ENCODE results near the gene SEC16A.

Gene SEC16A

DNA sequence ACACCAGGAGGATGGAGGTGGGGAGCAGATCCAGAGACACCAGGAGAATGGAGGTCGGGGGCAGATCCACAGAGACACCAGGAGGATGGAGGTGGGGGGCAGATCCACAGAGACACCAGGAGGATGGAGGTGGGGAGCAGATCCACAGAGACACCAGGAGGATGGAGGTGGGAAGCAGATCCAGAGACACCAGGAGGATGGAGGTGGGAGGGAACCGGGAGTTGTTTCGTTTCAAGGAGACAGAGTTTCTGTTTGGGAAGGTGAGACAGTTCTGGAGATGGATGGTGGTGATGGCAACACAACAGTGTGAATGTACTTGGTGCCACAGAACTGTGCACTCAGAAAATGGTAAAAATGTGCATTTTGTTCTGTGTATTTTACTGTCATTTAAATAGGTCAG, 34.2 kb downstream of the SEC16A start:
- intact Hi-C loops (cut with DNase I), result no loop called here
- DNase-seq, result no peak

DNA sequence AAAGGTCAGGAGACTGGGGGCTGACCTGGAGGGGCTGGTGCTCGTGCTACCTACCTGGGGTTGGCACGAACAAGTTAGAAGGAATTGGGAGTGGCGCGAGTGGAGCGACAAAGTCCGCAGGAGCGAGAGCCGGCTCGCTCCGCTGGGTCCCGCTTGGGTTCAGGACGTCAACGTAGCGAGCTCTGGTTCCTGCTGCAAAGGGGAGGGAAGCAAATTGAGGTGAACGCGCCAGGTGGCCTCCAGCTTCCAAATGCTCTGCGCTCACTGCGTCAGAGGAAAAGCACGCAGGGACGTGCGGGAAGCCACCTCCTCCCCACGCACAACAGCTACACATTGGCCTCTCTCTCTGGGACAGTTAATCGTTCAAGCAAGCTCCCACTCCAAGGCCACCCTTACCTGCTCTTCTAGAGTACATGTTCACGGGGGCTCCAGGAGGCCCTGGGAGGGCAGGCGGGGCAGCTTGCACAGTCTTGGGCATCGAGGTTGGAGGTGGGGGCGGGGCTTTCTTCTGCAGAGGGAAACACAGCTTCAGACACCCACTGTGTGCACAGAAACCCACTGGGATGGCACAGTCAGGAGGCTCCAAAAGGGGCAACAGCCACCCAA, 35.6 kb downstream of the SEC16A start:
- intact Hi-C loops (cut with DNase I), result no loop called here
- DNase-seq, result no peak

DNA sequence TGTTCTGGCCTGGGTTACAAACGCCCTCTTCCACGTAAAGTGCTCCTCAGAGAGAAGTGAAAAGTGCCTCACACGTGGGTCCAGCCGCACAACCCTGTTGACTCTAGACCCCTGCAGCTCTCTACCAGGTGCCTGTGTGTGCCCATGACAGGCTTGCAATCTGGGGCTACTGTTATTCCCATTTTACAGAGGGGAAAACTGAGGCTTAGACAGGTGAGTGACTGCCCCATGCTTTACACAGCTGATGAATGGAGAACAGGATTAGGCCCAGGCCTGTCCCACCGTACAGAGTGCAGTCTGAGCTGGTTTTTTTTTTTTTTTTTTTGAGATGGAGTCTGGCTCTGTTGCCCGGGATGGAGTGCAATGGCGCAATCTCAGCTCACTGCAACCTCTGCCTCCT, 37.0 kb downstream of the SEC16A start:
- intact Hi-C loops (cut with DNase I), result no loop called here
- DNase-seq, result no peak

DNA sequence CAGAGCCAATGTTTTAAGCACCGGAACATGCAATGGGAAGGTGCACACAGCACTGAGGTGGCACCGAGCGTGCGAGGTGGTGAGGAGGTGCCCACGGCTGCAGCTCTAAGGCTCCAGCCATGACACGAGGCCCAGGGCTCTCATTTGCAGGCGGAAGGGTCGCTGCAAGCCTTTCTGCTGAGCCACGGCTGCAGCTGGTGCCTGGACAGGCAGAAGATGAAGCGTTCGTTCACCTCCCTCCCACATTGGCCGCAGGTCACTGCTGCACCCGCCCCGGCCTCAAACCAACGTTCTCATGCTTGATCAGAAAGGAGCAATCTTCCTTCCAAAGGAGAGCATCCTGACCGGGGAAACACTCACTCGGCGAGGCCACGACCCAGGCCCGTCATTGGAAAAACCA, 38.7 kb downstream of the SEC16A start:
- DNase-seq, result no peak
- intact Hi-C loops (cut with DNase I), result no loop called here

DNA sequence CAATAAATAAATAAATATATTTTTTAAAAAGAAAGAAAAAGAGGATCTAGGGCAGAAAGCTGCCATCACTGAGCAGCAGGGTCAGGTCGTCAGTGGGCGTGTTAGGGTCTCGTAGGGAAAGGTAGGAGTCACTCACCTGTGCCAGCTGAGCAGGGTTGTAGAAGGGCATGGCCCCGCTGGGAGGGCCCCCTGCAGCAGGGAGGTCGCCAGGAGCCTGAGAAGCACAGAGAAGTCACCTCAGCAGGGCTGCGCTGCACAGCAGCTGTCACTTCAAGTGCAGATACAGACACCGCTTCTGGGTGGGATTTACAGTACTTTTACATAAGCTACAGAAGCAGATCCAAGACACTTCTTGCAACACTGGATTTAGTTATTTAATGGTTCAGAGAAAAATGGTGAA, 39.2 kb downstream of the SEC16A start:
- no peak for DNase-seq
- intact Hi-C loops (cut with DNase I), result no loop called here

DNA sequence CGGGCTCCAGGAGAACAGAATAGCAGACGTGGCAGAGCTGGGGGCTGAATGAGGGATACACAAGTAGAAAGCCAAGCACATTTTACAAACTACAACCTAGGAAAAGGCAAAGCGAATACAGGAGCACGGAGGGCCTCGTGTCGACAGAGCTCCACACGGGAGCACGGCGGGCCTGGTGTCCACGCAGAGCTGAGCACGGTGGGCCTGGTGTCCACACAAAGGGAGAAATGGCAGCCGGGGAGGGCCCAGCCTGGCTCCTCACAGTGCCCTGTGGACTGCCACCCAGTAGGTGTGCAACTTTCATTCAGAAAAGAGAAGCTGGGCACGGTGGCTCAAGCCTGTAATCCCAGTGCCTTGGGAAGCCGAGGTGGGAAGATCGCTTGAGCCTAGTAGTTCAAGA, 39.8 kb downstream of the SEC16A start:
- intact Hi-C loops (cut with DNase I), result no loop called here
- DNase-seq, result no peak

DNA sequence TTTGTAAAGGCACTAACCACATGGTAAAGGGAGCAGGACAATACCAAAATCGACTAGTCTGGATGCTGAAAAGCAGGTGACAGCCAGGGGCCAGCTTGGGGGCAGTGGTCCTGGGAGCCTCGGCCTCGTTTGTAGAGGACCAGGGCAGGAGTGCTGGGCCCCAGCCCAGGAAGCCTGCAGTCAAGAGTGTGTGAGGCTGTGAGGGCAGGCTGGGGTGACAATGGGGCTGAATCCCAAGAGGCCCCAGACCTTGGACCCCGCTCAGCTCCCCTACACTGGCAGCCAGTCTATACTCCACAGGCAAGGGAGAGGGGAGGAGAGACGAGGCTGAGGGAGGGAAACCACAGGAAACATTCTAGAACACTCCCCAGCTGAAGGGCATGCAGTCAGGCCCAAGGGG, 40.6 kb downstream of the SEC16A start:
- intact Hi-C loops (cut with DNase I), result no loop called here
- DNase-seq, result no peak

DNA sequence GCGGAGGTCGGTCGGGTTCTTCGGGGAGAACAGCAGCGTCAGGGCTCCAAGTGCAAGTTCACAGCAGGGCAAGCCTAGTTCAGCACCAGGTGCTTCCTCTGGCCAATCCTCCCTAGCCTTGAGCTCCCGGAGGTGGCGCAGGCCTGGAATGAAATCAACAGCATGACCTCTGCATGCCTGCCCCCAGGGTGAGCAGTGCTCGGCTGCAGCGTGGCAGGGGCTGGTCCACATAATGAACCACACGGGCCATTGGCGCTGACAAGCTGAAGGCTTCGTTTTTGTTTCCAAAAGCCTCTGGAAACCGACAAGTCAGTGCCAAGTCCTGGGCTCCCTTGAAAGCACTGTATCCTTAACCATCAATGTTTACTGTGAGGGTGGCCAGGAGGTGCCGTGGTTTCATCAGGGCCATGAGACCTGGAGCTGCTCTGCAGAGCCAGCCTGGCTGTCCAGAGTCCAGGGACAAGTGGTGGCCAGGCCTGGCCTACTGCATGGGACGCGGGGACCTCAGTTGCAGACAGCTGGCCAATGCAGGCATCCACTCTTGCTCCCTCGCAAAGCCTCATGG, 41.1 kb downstream of the SEC16A start:
- intact Hi-C loops (cut with DNase I), result no loop called here
- DNase-seq, result no peak

DNA sequence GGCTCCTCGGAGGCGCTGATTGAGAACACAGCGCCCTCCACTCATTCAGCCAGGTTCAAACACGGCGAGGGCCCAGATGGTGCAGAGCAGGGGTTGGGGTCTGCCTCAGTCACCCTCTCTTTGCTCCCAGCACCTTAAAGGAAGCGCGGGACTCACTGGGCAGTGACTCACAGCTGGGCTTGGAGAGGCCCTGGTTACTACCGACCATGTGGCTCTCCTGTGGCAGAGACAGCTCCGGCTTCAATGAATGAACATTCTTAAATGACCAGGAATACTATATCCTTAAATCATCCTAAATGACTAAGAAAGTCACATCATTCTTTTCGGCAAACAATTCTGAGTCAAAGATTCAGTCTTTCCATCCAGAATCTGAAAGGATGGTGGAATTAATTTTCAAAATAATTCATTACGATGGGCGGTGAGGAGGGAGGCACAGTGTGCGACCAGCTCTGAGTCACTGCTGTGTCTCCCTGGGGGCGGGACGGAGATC, 41.6 kb downstream of the SEC16A start:
- DNase-seq, result no peak
- intact Hi-C loops (cut with DNase I), result no loop called here

DNA sequence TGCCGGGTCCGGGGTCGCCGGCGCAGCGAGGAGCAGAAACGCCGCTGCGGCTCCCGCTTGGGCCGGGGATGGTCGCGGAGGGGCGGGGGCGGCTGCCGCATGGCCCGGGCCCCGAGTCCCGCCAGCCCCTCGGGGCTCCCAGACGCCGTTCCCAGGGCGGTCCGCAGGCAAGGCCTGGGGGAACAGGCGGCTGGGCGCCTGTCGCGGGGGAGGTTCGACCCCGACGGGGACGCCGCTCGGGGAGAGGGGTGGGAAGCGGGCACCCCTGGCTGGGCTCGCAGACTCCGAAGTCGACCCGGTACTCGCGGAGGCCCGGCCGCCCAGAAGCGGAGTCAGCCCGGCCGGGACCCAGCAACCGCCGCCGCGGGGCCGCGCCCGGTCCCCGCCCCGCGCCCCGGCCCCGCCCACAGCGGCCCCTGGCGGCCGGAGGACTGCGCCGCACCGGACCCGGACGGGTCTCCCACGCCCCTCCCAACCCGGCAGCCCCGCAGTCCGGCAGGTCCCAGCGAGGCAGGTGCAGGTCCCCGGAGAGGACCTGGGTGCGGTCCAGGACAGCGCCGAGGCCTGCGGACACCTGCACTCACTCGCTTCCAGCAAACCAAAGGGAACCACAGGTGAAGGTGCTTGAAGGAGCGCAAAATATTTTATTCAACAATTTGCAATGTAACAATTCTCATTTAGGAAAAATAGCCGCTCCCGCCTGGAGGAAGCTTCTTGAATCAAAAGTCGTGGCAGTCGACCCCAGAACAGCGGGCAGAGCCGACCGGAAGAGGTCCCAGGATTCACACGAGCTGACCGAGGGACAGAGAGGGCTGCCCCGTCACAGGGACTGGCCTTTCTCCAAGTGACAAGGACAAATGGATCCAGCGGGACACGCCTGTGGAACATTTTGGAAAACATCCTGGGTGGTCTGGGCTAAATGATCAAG, 43.1 kb downstream of the SEC16A start, which contains the start of gene INPP5E:
INPP5E (minus strand) TSS at position 365 of the 928 bp plus-strand sequence. CDS start 426 bp downstream, outside the sequence.
- intact Hi-C loops (cut with DNase I), result loop anchor here (1.0 kb wide), 1 partner anchor 39 kb away; the partner anchor contains the start of gene SNAPC4

DNA sequence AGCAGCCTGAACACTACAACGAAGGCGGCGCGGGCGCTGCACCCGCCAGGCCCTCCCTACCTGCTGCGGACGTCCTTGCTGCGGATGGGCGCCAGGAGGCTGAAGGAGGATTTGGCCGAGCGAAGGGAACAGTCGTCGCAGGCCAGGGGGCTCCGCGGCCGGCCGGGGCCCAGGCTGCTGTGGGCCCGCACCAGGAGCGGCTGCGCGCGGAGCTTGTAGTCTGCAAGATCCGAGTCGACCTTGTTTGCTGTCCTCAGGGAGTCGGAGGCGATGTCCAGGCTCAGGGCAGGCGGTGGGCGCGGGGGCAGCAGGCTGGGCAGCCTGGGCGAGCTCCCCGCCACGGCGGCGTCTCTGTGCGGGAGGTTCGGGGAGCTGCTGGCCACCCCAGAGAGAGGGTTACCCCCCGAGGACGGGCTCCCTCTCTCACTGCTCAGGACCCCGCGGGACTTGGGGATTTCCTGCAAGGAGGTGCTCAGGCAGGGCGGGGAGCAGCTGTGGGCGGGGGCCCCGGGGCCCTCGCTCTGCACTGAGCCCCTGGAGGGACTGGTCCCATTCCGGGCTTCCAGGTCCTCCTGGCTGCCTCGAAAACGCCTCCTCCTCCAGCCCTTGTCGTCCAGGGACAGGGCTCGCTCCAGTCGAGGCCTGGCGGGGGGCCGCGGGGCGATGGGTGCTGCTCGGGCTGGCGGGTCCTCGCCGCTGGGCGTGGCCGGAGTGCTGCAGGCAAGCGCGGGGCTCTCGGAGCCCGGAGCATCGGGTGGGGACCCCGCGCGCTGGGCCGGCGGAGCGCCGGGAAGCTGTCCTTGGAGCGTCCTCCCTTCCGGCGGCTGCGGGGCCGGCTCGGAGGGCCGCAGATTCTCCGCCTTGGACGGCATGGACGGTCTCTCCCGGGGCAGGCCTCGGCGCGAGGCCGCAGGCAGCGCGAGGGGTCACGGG, 44.0 kb downstream of the SEC16A start:
- DNase-seq, result peak in 2 of 10 donors; percentile 80 to 84
- intact Hi-C loops (cut with DNase I), result loop anchor here (1.0 kb wide), 1 partner anchor 39 kb away; the partner anchor contains the start of gene SNAPC4

More for the DNA sequence above, 43.1 kb downstream of the SEC16A start, which contains the start of gene INPP5E:
- DNase-seq, result peak; percentile 48 to 95 (median 72)

DNA sequence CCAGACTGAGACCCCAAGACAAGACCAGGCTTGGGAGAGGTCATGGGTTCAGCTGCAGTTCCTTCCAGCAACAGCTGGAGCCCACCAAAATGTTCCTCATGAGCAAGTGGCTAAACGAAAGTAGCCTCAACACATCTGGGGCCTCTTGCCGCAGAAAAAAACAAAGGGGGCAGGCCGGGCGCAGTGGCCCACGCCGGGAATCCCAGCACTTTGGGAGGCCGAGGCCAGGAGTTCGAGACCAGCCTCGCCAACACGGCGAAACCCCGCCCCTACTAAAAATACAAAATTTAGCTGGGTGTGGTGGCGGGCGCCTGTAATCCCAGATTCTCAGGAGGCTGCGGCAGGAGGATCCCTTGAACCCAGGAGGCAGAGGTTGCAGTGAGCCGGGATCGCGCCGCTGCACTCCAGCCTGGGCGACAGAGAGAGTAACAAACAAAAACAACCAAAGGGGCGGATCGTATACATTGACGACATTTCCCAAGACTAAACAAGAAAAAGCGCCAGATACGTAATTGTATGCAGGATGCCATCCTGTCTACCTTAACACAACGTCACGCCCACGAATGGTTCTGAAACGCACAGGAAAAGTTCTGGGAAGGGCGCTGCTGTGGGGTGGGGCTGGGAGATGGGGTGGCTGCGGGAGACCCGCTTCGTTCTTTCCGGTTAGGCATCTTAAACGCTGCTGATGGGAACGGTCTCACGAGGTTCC, 44.8 kb downstream of the SEC16A start:
- intact Hi-C loops (cut with DNase I), result no loop called here

DNA sequence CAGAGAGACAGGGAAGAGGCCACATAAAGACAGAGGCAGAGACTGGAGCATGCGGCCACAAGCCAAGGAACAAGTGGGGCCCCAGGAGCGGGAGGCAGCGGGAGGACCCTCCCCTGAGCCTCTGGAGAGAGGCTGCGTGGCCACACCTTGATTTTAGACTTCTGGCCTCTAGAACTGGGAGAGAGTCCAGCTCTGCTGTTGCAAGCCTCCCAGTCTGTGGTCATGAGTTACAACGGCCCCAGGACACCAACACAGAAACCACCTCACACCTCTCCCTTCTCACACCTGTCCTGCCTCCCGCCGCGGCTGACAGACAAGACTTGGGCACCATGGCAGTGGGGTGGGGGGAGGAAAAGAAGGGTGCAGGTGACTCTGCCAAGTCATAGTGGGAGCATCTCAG, 45.4 kb downstream of the SEC16A start:
- intact Hi-C loops (cut with DNase I), result no loop called here
- no peak for DNase-seq

More for the DNA sequence above, 44.8 kb downstream of the SEC16A start:
- peak in 2 of 10 donors; percentile 46 to 77 for DNase-seq

DNA sequence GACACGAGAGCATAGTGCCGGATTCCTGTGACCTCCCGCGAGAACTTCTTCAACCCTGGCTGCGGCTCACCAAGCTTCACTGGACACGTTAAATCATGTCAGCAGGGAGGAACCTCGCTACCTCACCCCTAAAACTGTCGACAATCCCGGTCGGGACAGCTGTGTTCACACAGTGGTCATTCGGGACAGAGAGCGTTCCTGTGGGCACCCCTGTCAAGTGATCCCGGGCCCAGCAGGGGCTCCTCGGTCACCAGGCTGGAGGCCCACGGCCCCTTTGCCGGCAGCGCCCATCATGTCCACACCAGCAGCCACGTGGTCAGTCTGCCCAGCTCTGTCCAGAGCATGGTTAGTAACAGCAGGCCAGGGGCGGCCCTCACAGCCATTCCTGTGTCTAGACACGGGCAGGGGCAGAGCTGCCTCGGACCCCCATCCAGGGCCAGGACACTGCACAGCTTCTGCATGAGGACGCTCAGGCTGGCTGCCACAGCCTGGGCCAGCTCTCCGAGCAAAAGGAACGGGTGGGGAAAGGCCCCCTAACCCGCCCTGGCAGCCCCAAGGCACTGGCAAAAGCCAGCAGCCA, 46.7 kb downstream of the SEC16A start:
- intact Hi-C loops (cut with DNase I), result no loop called here
- peak in 2 of 10 donors; percentile 59 to 77 for DNase-seq

DNA sequence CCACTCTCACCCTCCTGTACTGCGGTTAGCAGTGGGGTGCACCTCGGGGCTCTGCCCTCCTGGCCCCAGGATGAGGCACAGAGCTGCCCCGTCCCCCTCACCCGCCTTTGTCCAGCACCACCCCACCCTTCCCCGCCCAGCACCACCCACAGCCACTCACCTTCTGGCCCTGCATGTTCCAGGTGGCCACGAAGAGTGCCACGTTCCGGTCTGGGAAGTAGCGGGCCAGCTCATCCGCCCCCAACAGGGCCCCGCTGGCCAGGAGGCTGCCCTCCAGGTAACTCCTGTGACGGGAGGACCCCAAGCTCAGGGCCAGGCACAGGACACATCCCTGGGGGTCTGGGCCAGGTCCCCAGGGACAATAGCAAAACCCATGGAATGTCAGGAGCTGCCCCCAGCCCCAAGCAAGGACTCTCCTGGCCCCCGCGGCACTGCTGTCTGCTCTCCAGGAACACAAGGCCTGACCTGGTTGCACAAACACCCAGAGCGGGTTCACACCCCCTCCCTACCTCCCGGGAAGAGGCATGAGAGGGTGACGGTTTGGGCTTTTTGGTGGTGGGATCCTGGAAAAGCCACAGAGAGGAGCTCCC, 48.2 kb downstream of the SEC16A start:
- DNase-seq, result peak in 1 of 10 donors; percentile 79
- intact Hi-C loops (cut with DNase I), result no loop called here

DNA sequence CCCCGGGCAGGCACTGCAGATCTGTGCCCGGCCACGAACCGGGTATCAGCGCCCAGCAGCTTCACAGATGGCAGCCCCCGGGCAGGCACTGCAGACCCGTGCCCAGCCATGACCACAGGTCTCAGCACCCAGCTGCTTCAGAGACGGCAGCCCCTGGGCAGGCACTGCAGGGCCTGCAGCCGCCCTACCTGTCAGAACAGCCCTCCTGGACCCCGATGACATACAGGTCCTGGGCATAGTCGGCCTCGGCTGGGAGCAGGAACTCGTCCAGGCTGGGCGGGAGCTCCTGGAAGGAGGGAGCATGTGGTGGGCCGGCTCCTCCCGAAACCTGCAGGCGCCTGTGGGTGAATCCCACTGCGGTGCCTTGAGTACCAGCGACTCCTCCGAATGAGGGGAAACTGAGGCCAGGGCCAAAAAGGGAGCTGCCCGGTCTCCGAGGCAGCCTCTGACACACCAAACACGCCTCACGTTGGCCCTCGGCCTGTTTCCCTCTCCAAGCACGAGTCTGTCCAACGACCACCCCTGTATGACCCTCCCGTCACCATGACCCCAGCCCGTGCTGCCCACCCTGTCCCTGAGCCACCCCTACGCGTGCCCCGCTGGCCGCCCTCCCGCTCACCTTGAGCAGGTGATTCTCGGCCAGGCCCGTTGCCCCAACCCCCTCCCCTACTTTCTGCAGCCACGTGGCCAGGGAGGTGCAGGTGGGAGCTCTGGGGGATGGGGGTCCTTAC, 48.8 kb downstream of the SEC16A start:
- intact Hi-C loops (cut with DNase I), result no loop called here
- peak in 2 of 10 donors; percentile 59 to 81 for DNase-seq

DNA sequence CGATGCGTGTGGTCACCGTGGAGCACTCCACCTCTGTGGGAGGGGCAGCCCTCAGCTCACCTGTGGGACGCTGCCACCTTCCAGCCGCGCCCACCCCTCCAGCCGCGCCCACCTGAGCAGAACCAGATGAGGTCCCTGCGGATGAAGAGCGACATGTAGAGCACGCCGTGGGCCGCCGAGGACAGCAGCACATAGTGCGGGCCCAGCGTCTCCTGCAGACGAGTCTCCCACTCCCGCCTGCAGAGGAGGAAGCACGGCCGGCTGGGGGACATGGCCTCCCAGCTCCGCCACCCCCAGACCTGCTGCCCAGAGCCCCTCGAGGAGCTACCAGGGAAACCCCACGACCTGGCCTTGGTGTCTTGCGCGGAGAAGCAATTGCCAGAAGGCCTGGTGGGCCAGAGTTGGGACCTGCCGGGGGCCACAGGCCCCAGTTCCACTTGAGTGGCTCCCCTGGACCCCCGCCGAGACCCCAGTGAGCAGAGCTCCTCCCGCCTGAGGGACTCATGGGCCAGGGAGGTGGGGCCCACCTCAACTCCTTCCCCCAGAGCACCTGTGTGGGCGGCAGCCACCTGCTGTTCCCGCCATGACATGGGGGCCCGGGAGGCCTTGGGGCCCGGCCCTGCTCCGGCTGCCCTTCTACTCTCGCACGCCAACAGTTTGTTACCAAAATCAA, 49.7 kb downstream of the SEC16A start:
- peak in 2 of 10 donors; percentile 67 to 81 for DNase-seq
- intact Hi-C loops (cut with DNase I), result no loop called here

Measured in posterior cingulate gyrus (tissue), 11 donors.